ENCODE measurements around the gene SHTN1.

Gene SHTN1

GRCh38 chr10:117005527-117006055, 604 bp upstream of the SHTN1 start:
- Histone ChIP-seq H3K4me1 (ENCODE audit: insufficient read depth, low read length, poor library complexity, severe bottlenecking) (no peaks in the 10 kb centered on the region), H3K4me2 (ENCODE audit: low read depth, low read length, poor library complexity, severe bottlenecking) (no peak overlapping the region), H2AFZ (ENCODE audit: low read length) (no peak overlapping the region), H3K9me2 (replicated peaks; ENCODE audit: low read depth, low read length) (0 out of 2 replicates have a peak, but pooled peaks cover 4% of the 10 kb centered on the region), H3K9ac (ENCODE audit: low read depth, low read length, poor library complexity, severe bottlenecking) (no peak overlapping the region), H3K27me3 (ENCODE audit: insufficient read depth, low read length, poor library complexity, severe bottlenecking) (no peaks in the 10 kb centered on the region), H3F3A (ENCODE audit: low read depth) (no peaks in the 10 kb centered on the region), H3K79me2 (ENCODE audit: insufficient read depth, low read length) (no peaks in the 10 kb centered on the region), H4K20me1 (ENCODE audit: insufficient read depth, low read length, poor library complexity, severe bottlenecking) (no peaks in the 10 kb centered on the region), H3K36me3 (ENCODE audit: insufficient read depth, low read length) (no peaks in the 10 kb centered on the region), H3K9me3 (ENCODE audit: insufficient read depth, low read depth, low read length) (no peaks in the 10 kb centered on the region), H3K4me3 (ENCODE audit: low read length, poor library complexity, severe bottlenecking) (no peak overlapping the region)
- TF ChIP-seq CTCF (conservative IDR thresholded peaks at IDR 0.05; ENCODE audit: low read length), result no peak
- no peak for TF ChIP-seq EZH2phosphoT487 (IDR thresholded peaks at IDR 0.05; ENCODE audit: borderline replicate concordance)

- H3K9me3 ChIP-seq (ENCODE audit: insufficient read depth, low read depth, low read length), result no peaks in the 10 kb centered on the region
- H3F3A ChIP-seq (ENCODE audit: low read depth), result no peaks in the 10 kb centered on the region
- TF ChIP-seq EZH2phosphoT487 (IDR thresholded peaks at IDR 0.05; ENCODE audit: borderline replicate concordance) (no peak), CTCF (conservative IDR thresholded peaks at IDR 0.05; ENCODE audit: low read length) (no peak)
- 0 out of 2 replicates have a peak, but pooled peaks cover 4% of the 10 kb centered on the region for H3K9me2 ChIP-seq (replicated peaks; ENCODE audit: low read depth, low read length)
- no peaks in the 10 kb centered on the region for H4K20me1 ChIP-seq (ENCODE audit: insufficient read depth, low read length, poor library complexity, severe bottlenecking)
- H3K4me1 ChIP-seq (ENCODE audit: insufficient read depth, low read length, poor library complexity, severe bottlenecking), result no peaks in the 10 kb centered on the region
- no peak overlapping the region for H3K4me3 ChIP-seq (ENCODE audit: low read length, poor library complexity, severe bottlenecking)
- no peaks in the 10 kb centered on the region for H3K36me3 ChIP-seq (ENCODE audit: insufficient read depth, low read length)
- H2AFZ ChIP-seq (ENCODE audit: low read length), result no peak overlapping the region
- H3K79me2 ChIP-seq (ENCODE audit: insufficient read depth, low read length), result no peaks in the 10 kb centered on the region
- H3K27me3 ChIP-seq (ENCODE audit: insufficient read depth, low read length, poor library complexity, severe bottlenecking), result no peaks in the 10 kb centered on the region
- no peak overlapping the region for H3K9ac ChIP-seq (ENCODE audit: low read depth, low read length, poor library complexity, severe bottlenecking)
- H3K4me2 ChIP-seq (ENCODE audit: low read depth, low read length, poor library complexity, severe bottlenecking), result no peak overlapping the region
These were observed 561 bp downstream of the SHTN1 start for GRCh38 chr10:117004227-117005025.

GRCh38 chr10:117003336-117003735, 1.7 kb downstream of the SHTN1 start:
- Histone ChIP-seq H3K79me2 (ENCODE audit: insufficient read depth, low read length) (no peaks in the 10 kb centered on the region), H3K4me1 (ENCODE audit: insufficient read depth, low read length, poor library complexity, severe bottlenecking) (no peaks in the 10 kb centered on the region)

More at GRCh38 chr10:117003336-117003735, 1.7 kb downstream of the SHTN1 start:
- Histone ChIP-seq H3K4me2 (ENCODE audit: low read depth, low read length, poor library complexity, severe bottlenecking) (no peak overlapping the region), H3K36me3 (ENCODE audit: insufficient read depth, low read length) (no peaks in the 10 kb centered on the region), H4K20me1 (ENCODE audit: insufficient read depth, low read length, poor library complexity, severe bottlenecking) (no peaks in the 10 kb centered on the region), H3F3A (ENCODE audit: low read depth) (no peaks in the 10 kb centered on the region), H3K4me3 (ENCODE audit: low read length, poor library complexity, severe bottlenecking) (no peak overlapping the region), H3K9me2 (replicated peaks; ENCODE audit: low read depth, low read length) (0 out of 2 replicates have a peak, but pooled peaks cover 4% of the 10 kb centered on the region), H3K27me3 (ENCODE audit: insufficient read depth, low read length, poor library complexity, severe bottlenecking) (no peaks in the 10 kb centered on the region), H2AFZ (ENCODE audit: low read length) (no peak overlapping the region), H3K9ac (ENCODE audit: low read depth, low read length, poor library complexity, severe bottlenecking) (no peak overlapping the region), H3K9me3 (ENCODE audit: insufficient read depth, low read depth, low read length) (no peaks in the 10 kb centered on the region)
- TF ChIP-seq CTCF (conservative IDR thresholded peaks at IDR 0.05; ENCODE audit: low read length) (no peak), EZH2phosphoT487 (IDR thresholded peaks at IDR 0.05; ENCODE audit: borderline replicate concordance) (no peak)
